Tibial nerve (tissue), 4 donors: ENCODE data around the gene DUSP8.

Experiments used
- CTCF ChIP-seq, 5 experiments: fragments of 200-600 bp in 3 of 5; fragments of 450-650 bp in 2 of 5; sonication (generic) in 3 of 5; IDR thresholded peaks; one replicate each; pipeline ENCODE4 v1.5.1; 2016 to 2019; ENCODE audit warnings: antibody characterized with exemption in 5 of 5, mild to moderate bottlenecking in 3 of 5, moderate library complexity in 2 of 5
- EP300 ChIP-seq, 2 donors: sonication (generic); formaldehyde crosslinking; IDR thresholded peaks; one replicate each; pipeline ENCODE4 v1.6.1; 2017; ENCODE audit warnings: antibody characterized with exemption in 2 of 2, mild to moderate bottlenecking in 1 of 2
- POLR2A ChIP-seq, 2 donors: fragments of 450-650 bp; IDR thresholded peaks; one replicate each; pipeline ENCODE4 v1.6.1; 2017; ENCODE audit warnings: antibody characterized with exemption in 2 of 2, mild to moderate bottlenecking in 2 of 2, moderate library complexity in 2 of 2

GRCh38 chr11:1561266-1561665 is 10.8 kb downstream of the DUSP8 start:
- TF ChIP-seq CTCF (IDR thresholded peaks at IDR 0.05) (no peak), POLR2A (IDR thresholded peaks at IDR 0.05) (no peak), EP300 (IDR thresholded peaks at IDR 0.05) (no peak)
